ENCODE measurements around the gene OR2T11. TPM values are rescaled to one million over a fixed set of nuclear protein-coding genes. Genes with fewer than 3 reads are reported as not detected.
"Not testable (repeated sequence)": the region's sequence is repeated elsewhere in the genome, so short reads cannot be mapped to it uniquely, and the experiment has no call there.

OR2T11 gene
- not detected for total RNA-seq
- long read RNA-seq = 0 reads

- intact Hi-C loops (cut with micrococcal nuclease); ATAC-seq; DNase-seq: not testable (repeated sequence)
Measured at GRCh38 chr1:248634991-248635390, at the start of gene OR2T11. TSS of gene OR2T11 (minus strand) at chr1:248635091. CDS start at chr1:248627128, 7,963 bp downstream.

- ATAC-seq = no peak
- intact Hi-C loops (cut with micrococcal nuclease) = no loop called here
- DNase-seq = no peak
Measured at GRCh38 chr1:248681651-248682050, 46.8 kb upstream of the OR2T11 start.

GRCh38 chr1:248670003-248670402, 35.1 kb upstream of the OR2T11 start:
- ATAC-seq (no peak), DNase-seq (no peak)
- intact Hi-C loops (cut with micrococcal nuclease) = no loop called here

- ATAC-seq; DNase-seq; intact Hi-C loops (cut with micrococcal nuclease): not testable (repeated sequence)
Measured at GRCh38 chr1:248663453-248664328, 28.8 kb upstream of the OR2T11 start.

- ATAC-seq; intact Hi-C loops (cut with micrococcal nuclease); DNase-seq: not testable (repeated sequence)
Measured at GRCh38 chr1:248656797-248657196, 21.9 kb upstream of the OR2T11 start.

- intact Hi-C loops (cut with micrococcal nuclease); DNase-seq; ATAC-seq: not testable (repeated sequence)
Measured at GRCh38 chr1:248655354-248655753, 20.5 kb upstream of the OR2T11 start, which contains the start of gene OR2T27. TSS of gene OR2T27 (minus strand) at chr1:248655528. CDS start at chr1:248650884, 4,644 bp downstream.

- intact Hi-C loops (cut with micrococcal nuclease); ATAC-seq; DNase-seq: not testable (repeated sequence)
Measured at GRCh38 chr1:248648770-248649536, 14.1 kb upstream of the OR2T11 start.

GRCh38 chr1:248645178-248645577, 10.3 kb upstream of the OR2T11 start, which contains the start of gene OR2T35:
TSS of gene OR2T35 (minus strand) at chr1:248645278. CDS start at chr1:248639258, 6,020 bp downstream.
- ATAC-seq; DNase-seq; intact Hi-C loops (cut with micrococcal nuclease): not testable (repeated sequence)

- intact Hi-C loops (cut with micrococcal nuclease); ATAC-seq: not testable (repeated sequence)
Measured at GRCh38 chr1:248642971-248643651, 8.2 kb upstream of the OR2T11 start.

GRCh38 chr1:248641583-248641982, 6.7 kb upstream of the OR2T11 start:
- DNase-seq; intact Hi-C loops (cut with micrococcal nuclease); ATAC-seq: not testable (repeated sequence)

More at GRCh38 chr1:248642971-248643651, 8.2 kb upstream of the OR2T11 start:
- not testable (repeated sequence) for DNase-seq

- DNase-seq; ATAC-seq; intact Hi-C loops (cut with micrococcal nuclease): not testable (repeated sequence)
Measured at GRCh38 chr1:248640906-248641305, 6.0 kb upstream of the OR2T11 start.

- intact Hi-C loops (cut with micrococcal nuclease); DNase-seq; ATAC-seq: not testable (repeated sequence)
Measured at GRCh38 chr1:248639652-248640051, 4.8 kb upstream of the OR2T11 start.

- ATAC-seq; DNase-seq; intact Hi-C loops (cut with micrococcal nuclease): not testable (repeated sequence)
Measured at GRCh38 chr1:248636612-248637011, 1.7 kb upstream of the OR2T11 start.

GRCh38 chr1:248631354-248632008, 3.4 kb downstream of the OR2T11 start:
- intact Hi-C loops (cut with micrococcal nuclease) = no loop called here
- ATAC-seq = no peak
- no peak for DNase-seq

GRCh38 chr1:248630551-248630950, 4.3 kb downstream of the OR2T11 start:
- DNase-seq (no peak), ATAC-seq (no peak)
- intact Hi-C loops (cut with micrococcal nuclease) = no loop called here

- ATAC-seq (no peak), DNase-seq (no peak)
- intact Hi-C loops (cut with micrococcal nuclease) = no loop called here
Measured at GRCh38 chr1:248627971-248628844, 6.7 kb downstream of the OR2T11 start.

- intact Hi-C loops (cut with micrococcal nuclease) = no loop called here
- DNase-seq (no peak), ATAC-seq (no peak)
Measured at GRCh38 chr1:248625971-248626370, 8.9 kb downstream of the OR2T11 start.

All from left ventricle myocardium superior (tissue), 1 donor.